HG02763 (cell line): ENCODE measurements around the gene ACAD8.

Source experiments
- ATAC-seq: cut with Tn5 transposase; IDR thresholded peaks from one replicate; pipeline ENCODE4 v1.9.1; 2021; ENCODE audit warnings: mild to moderate bottlenecking, moderate library complexity; ENCODE audit not compliant: unreplicated experiment

ACAD8 gene

DNA sequence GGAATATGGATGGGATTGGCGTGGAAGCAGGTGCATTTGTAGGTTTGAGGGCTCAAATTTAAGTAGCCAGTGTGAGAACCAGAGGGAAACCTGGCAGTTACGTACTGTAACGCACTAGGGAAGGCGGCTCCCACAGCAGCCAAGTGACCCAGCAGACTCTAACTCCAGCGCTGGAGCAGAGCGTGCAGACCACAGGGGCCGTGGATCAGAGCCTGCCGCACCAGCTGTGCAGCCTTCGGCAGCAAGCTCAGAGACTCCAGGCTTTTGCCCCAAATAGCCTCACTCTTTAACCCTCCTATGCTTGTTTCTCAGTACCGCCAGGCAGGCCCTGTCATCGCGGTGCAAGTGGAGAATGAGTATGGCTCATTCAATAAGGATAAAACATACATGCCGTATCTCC, 35.1 kb downstream of the ACAD8 start:
- ATAC-seq, result no peak

DNA sequence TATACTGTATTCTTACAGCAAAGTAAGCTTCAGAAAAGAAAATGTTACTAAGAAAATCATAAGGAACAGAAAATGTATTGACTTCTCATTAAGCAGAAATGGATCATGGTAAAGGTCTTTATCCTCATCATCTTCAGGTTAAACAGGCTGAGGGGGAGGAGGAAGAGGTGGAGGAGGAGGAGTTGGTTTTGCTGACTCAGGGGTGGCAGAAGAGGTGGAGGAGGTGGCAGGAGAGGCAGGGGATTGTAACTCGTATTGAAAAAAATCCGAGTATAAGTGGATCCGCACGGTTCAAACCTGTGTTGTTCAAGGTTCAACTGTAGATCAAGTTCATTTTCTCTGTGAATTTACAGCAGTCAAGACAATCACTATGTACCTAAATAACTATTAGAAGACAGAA, 35.8 kb downstream of the ACAD8 start:
- no peak for ATAC-seq

- ATAC-seq, result no peak
Observed at GRCh38 chr11:134289789-134290188, 36.4 kb downstream of the ACAD8 start.

DNA sequence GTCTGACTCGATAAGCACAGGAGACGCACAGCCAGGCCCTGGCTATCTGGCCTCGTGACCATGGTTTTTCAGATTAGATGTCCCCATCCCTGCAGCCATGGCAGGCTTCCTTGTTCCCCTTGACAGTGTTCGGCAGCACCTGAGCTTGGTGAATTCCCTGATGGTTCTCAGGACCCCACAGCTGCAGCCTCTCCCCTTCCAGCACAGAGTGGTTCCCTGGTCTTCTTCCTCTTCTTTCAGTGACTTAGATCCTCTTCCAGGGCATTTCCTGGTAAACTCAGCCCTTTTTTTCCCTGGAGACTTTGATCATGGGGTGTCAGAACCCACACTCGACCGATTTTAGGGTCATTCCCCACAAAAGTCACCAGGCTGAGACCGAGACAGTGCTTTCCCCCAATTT, 37.3 kb downstream of the ACAD8 start:
- ATAC-seq, result no peak

DNA sequence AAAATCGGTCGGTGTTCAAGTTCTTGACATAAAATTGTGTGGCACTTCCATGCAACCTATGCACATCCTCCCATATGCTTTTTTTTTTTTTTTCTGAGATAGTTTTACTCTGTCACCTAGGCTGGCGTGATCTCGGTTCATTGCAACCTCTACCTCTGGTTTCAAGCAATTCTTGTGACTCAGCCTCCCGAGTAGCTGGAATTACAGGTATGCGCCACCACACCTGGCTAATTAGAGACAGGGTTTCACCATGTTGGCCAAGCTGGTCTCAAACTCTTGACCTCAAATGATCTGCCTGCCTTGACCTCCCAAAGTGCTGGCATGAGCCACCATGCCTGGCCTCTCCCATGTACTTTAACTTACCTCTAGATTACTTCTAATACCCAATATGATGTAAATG, 37.8 kb downstream of the ACAD8 start:
- ATAC-seq, result no peak

GRCh38 chr11:134292661-134293060, 39.3 kb downstream of the ACAD8 start:
- ATAC-seq, result no peak

DNA sequence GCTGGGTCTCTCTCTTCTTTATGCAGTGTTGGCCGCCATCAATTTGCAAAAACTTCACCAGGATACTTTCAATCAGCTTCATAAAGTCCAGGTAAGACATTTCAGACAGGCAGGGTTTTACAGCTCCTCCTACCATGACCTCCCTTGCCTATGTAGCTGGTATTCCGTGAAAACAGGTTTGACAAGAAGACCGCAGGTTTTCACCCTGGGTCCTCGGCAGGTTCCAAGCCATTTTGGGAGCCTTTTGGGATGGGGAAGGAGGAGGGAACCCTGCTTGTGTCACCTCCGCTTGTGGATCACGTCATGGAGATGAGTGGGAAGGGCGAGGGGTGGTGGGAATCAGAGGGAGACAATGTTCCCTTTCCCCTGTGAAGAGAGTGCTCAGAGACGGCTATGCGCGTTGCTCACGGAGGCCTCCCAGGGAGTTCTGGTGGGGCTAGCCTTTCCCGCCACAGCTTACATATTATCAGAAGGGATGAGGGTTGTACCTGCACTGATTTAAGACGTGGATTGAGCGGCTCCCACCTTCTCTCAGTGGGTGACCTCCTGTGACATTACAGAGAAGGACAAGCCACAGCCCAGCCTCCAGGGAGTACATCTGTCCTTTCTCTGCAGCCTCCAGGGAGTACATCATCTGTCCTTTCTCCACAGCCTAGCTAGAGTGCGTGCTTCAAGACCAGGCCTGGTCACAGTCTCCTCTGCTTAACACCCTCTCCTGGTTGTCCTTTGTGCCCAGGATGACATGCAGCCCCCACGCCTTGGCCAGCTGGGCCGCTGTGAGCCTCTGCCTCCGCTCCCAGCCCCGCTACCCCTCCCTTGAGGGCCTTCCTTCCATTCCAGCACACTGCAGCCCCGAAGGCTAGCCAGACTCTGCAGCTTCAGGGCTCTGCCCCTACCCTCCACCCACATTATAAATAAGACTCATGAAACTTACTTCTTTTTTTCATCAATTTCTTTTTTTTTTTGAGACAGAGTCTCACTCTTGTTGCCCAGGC, 40.0 kb downstream of the ACAD8 start:
- no peak for ATAC-seq

- ATAC-seq, result no peak
Observed at GRCh38 chr11:134294664-134295063, 41.3 kb downstream of the ACAD8 start.

- ATAC-seq, result no peak
Observed at GRCh38 chr11:134312223-134312622, 58.9 kb downstream of the ACAD8 start.

DNA sequence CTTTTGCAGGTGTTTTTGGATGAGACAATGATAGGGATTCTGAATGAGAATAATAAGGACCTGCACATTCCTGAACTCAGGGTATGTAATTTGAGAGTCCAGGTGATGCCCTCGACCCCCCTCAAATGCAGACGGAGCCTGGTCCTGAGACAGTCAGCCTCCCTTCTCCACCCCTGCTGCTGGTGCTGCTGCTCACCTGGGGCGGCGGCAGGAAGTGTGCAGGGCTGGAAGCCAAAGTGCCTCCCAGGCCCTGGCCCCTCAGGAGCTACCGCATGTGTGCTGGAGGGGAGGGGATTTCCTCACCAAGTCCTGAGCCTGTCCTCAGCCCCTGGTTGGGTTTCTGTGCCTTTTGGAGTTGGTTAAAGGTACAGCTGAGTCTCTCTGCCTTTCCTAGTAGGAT, 59.4 kb downstream of the ACAD8 start:
- ATAC-seq, result no peak

- no peak for ATAC-seq
Observed at GRCh38 chr11:134313379-134313778, 60.0 kb downstream of the ACAD8 start.

DNA sequence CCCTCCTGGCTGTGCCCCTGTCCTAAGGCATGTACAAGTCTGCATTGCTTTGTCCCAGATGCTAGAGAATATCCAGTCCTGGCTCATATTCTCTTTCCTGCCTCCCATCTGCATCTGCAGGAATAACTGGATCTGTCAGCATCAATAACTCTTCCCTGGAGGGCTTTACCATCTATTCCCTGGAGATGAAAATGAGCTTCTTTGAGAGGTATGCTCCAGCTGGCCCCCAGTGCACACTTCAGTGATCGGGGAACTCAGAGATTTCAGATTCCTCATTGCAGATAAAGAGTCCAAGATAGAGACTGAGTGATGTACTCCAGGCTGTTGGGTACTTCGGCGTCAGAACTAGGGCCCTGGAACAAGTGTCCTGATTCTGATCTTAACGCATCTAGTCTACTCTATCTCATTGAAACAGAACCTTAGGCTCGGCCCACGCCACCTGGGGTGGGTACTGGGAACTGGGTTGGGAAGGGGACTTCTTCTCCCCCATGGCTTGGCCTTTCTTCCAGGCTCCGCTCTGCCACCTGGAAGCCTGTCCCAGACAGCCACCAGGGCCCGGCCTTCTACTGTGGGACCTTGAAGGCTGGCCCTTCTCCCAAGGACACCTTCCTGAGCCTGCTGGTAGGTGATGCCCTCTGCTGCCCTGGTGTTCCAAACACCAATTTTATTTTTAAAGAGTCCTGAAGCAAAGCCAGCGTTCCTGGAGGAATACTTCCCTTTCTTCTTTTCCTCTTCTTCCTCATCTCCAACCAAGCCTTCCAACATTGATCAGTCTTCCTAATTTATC, 60.6 kb downstream of the ACAD8 start:
- ATAC-seq, result no peak
